ENCODE data around the gene RGS10.
"Not testable (repeated sequence)": the region's sequence is repeated elsewhere in the genome, so short reads cannot be mapped to it uniquely, and the experiment has no call there.

Gene RGS10

DNA sequence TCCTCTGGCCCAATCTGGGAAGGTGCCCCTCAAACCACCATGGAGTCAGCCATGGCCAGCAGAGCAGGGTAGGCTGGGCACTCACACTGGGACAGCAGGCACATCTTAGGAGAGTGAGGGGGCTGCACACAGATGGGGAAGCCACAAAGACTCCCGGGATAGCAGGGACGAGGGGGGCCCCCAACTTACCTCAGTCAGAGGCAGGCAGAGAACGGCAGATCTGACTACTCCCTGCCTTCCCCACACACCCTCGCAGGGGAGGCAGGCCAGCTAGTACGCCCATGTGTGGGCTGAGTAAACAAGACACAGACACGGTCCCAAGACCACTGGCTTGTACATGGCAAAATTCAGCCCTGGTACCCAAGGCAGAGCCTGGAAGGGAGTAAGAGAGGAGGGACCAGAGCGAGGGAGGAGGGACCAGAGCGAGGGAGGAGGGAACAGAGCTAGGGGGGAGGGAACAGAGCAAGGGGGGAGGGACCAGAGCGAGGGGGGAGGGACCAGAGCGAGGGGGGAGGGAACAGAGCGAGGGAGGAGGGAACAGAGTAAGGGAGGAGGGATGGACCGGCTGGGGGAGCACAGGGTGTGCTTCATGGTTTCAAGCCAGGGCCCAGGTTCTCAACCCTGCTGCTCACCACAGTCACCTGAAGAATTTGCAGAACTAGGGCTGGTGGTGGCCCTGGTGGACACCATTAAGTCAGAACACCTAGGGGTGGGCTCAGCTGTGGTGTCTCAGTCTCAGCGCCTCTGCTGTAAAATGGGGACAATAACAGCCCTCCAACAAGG lies 73.8 kb downstream of the RGS10 start:
- Mint-ChIP-seq H3K36me3 (ENCODE audit: low read depth) (no peaks in the 10 kb centered on the region), H3K9me3 (no peaks in the 10 kb centered on the region), H3K27ac (no peak overlapping the region), H3K27me3 (no peaks in the 10 kb centered on the region), H3K4me1 (ENCODE audit: low read depth) (peaks cover 11% of the 10 kb centered on the region), H3K4me3 (no peak overlapping the region)
- no peak for DNase-seq

DNA sequence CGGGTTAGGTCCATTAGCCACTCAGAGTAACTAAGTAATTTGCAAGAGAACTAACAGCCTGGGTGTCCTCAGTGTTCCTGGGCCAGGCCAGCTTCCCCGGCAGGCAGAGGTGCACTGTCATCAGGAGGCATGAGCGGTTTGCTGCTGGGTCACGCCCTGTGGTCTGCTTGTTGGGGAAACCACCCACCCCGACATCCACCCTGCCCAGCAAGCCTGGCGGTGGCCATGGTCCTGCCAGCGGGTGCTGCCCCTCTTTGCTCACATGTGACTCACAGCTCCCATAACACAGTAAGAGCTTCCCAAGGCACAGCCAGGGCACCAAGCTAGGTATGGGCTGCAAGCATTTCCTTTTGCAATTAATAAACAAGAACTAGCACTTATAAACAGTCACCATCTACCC lies 75.9 kb downstream of the RGS10 start:
- no peaks in the 10 kb centered on the region for H3K27me3 Mint-ChIP-seq
- peak; percentile 49 for DNase-seq
- H3K4me1 Mint-ChIP-seq (ENCODE audit: low read depth) = peaks cover 11% of the 10 kb centered on the region
- H3K27ac Mint-ChIP-seq = no peak overlapping the region
- peaks cover 2% of the 10 kb centered on the region for H3K9me3 Mint-ChIP-seq
- no peaks in the 10 kb centered on the region for H3K36me3 Mint-ChIP-seq (ENCODE audit: low read depth)
- H3K4me3 Mint-ChIP-seq = no peak overlapping the region

DNA sequence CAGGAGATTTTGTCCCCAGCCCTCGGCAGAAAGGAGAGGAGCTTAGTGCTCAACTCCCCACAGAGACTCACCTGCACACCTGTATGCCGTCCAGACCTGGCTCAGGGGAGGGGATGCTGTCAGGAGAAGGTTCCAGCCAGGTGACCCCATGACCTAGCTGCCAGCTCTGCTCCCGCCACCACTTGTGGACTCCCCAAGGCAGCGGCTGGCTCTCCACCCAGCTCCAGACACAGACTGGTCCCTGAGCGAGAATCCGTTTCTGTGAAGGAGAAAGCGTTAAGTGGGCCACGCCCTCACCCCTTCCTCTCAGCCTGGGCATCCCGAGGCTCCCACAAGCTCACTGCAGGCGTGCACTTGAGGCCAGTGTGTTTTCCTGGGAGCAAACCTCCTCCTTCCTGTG lies 76.4 kb downstream of the RGS10 start:
- Mint-ChIP-seq H3K36me3 (ENCODE audit: low read depth) (no peaks in the 10 kb centered on the region), H3K4me3 (no peak overlapping the region), H3K27ac (no peak overlapping the region), H3K4me1 (ENCODE audit: low read depth) (peaks cover 15% of the 10 kb centered on the region), H3K27me3 (no peaks in the 10 kb centered on the region), H3K9me3 (peaks cover 2% of the 10 kb centered on the region)
- no peak for DNase-seq

DNA sequence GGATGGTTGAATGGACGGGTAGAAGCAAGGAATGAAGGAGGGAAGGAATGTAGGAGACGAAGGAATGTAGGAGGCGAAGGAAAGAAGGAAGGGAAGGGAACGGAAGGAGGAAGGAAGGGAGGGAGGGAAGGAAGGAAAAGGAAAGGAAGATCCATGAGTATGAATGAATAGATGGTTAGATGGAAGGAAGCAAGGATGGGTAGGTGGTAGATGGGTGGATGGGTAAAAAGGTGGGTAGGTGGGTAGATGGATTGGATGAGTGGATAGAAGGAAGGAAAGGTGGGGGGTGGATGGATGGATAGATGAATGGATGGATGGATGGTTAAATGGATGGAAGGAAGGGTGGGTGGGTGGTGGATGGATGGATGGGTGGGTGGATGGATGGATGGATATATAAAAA lies 77.4 kb downstream of the RGS10 start:
- H3K27ac Mint-ChIP-seq = no peak overlapping the region
- no peak for DNase-seq
- H3K9me3 Mint-ChIP-seq = peaks cover 2% of the 10 kb centered on the region
- no peaks in the 10 kb centered on the region for H3K27me3 Mint-ChIP-seq
- peaks cover 18% of the 10 kb centered on the region for H3K4me1 Mint-ChIP-seq (ENCODE audit: low read depth)
- H3K36me3 Mint-ChIP-seq (ENCODE audit: low read depth) = no peaks in the 10 kb centered on the region
- H3K4me3 Mint-ChIP-seq = no peak overlapping the region

DNA sequence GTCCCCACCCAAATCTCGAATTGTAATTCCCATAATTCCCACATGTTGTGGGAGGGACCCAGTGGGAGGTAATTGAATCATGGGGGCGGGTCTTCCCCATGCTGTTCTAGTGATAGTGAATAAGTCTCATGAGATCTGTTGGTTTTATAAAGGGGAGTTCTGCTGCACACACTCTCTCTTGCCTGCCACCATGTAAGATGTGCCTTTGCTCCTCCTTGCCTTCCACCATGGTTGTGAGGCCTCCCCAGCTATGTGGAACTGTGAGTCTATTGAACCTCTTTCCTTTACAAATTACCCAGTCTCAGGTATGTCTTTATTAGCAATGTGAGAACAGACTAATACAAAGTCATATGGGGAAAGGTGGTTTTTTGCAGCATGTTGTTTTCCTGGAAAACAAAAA lies 79.3 kb downstream of the RGS10 start:
- not testable (repeated sequence) for H3K4me3 Mint-ChIP-seq; H3K36me3 Mint-ChIP-seq (ENCODE audit: low read depth); DNase-seq; H3K27me3 Mint-ChIP-seq; H3K27ac Mint-ChIP-seq; H3K9me3 Mint-ChIP-seq
- peaks cover 18% of the 10 kb centered on the region for H3K4me1 Mint-ChIP-seq (ENCODE audit: low read depth)

DNA sequence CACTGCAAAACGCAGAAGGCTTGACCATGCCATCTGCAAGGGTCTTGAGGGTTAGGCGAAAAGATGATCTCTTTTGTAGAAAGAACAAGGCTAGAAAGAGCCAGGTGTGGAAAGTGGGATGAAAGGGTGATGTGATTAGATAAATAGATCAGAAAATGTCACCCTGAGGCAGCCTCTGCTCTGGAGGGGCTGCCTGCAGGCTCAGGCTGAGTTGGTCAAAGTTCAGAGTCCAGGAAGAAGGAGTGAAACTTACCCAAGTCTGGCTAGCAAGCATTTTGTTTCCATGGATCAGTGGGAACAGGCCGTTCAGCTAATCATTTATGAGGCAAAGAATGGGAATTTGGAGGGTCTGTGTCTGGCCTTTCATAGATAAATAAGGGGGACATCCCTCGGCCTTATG lies 79.7 kb downstream of the RGS10 start:
- peaks cover 18% of the 10 kb centered on the region for H3K4me1 Mint-ChIP-seq (ENCODE audit: low read depth)
- no peak overlapping the region for H3K4me3 Mint-ChIP-seq
- H3K9me3 Mint-ChIP-seq = peaks cover 2% of the 10 kb centered on the region
- H3K27ac Mint-ChIP-seq = no peak overlapping the region
- no peaks in the 10 kb centered on the region for H3K27me3 Mint-ChIP-seq
- peaks cover 2% of the 10 kb centered on the region for H3K36me3 Mint-ChIP-seq (ENCODE audit: low read depth)
- no peak for DNase-seq

DNA sequence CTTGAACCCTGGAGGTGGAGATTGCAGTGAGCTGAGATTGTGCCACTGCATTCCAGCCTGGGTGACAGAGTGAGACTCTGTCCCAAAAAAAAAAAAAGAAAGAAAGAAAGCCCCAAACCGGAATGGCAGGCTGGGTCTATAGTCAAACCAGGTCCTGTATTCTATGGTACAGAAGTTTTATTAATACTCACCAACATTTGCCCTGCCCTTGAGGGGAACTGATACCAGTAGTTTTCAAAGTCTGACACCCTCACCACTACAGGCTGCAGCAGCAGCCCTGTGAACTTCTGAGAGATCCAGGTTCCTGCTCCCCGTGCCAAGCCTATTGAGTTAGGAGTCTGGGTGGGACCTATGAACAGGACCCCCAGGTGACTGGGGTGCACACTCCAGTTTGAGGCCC lies 80.6 kb downstream of the RGS10 start:
- no peak for DNase-seq
- Mint-ChIP-seq H3K36me3 (ENCODE audit: low read depth) (peaks cover 2% of the 10 kb centered on the region), H3K4me1 (ENCODE audit: low read depth) (peaks cover 17% of the 10 kb centered on the region), H3K27ac (no peak overlapping the region), H3K9me3 (peaks cover 2% of the 10 kb centered on the region), H3K27me3 (no peaks in the 10 kb centered on the region), H3K4me3 (no peak overlapping the region)

DNA sequence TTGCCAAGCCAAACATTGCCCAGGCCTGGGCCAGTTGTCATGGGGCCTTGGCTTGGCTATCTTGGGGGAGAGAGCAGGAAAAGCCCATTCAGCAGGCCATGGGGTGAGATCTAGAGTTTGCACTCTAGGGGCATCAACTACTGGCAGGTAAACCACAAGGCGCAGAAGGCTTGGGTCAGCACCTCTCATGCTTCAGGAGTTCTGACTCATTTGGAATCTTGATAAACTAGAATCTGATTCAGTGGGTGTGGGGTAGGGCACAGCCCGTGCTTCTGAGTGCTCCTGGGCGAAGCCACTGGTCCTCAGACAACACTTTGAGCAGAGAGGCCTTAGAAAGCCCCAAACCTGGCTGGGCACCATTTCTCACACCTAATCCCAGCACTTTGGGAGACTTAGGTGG lies 81.1 kb downstream of the RGS10 start:
- Mint-ChIP-seq H3K4me3 (no peak overlapping the region), H3K36me3 (ENCODE audit: low read depth) (peaks cover 2% of the 10 kb centered on the region), H3K9me3 (peaks cover 2% of the 10 kb centered on the region), H3K27ac (no peak overlapping the region), H3K27me3 (no peaks in the 10 kb centered on the region), H3K4me1 (ENCODE audit: low read depth) (peaks cover 12% of the 10 kb centered on the region)
- no peak for DNase-seq

DNA sequence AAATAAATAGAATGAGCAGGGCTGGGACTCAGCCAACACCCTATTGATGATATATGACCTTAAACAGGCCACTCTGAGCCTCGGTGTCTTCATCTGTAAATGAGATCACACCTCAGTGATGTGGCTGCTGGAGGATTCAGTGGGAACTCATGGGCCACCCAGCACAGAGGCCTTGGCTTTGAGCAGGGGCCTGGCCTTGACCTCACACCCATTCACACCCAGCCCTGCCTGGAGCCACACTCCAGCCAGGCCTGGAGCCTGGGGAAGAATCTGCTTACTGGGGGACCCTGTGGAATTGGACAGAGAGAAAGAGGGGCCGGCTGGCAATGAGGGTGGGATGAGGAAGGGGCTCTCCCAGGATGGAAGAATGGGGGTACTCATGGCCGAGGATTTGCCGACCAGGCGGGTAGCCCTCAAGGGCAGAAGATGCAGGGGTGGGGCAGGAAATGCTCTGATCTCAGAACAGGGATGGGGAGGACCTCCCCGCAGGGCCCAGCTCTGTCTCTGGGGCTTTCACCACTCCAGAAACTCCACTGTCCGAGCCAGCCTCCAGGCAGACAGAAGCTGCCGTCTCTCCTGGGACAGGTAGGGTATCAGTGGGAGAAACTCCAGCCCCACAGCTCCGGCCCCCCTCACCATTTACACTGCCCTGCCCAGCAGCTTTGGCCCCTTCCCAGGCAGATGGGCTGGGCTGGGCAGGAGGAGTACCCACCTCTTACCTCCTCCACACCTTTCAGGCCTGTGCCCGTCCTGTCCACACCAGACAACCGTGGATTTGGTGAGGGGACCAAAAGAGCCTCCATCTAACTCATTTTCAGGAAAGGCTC lies 81.9 kb downstream of the RGS10 start:
- Mint-ChIP-seq H3K4me1 (ENCODE audit: low read depth) (peaks cover 7% of the 10 kb centered on the region), H3K27me3 (no peaks in the 10 kb centered on the region), H3K9me3 (peaks cover 2% of the 10 kb centered on the region), H3K27ac (no peak overlapping the region), H3K4me3 (no peak overlapping the region), H3K36me3 (ENCODE audit: low read depth) (peaks cover 7% of the 10 kb centered on the region)
- DNase-seq = no peak

DNA sequence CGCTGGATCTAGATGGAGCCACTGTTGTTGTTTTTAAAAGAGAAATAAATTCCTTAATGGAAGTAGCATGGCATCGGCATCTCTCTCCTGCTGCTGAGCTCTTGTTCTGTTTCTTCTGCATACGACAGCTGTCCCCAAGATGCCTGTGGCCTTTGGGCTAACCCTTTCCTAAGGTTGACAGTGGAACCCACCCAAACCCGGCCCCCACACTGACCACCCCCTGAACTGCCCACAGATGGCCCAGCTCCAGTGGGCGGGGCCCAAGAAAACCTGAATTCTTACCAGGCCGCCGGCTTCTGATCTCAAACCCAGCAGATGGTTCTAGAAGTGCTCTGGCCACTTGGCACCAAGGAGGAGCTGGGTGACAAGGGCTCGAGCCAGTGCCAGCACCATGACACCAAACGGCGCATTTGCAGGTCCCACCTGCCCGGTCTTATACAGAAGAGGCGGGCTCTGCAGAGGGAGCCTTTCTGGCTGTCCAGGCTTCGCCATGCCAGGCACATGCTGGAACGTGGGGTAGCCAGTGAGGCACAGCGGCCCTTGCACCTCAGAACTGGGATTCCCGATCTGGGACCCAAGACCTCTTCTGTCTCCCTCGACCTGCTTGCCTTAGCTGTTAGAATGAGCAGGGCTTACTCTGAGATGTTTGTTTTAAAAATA lies 82.7 kb downstream of the RGS10 start:
- peaks cover 2% of the 10 kb centered on the region for H3K9me3 Mint-ChIP-seq
- no peak overlapping the region for H3K27ac Mint-ChIP-seq
- peaks cover 9% of the 10 kb centered on the region for H3K36me3 Mint-ChIP-seq (ENCODE audit: low read depth)
- DNase-seq = no peak
- H3K4me1 Mint-ChIP-seq (ENCODE audit: low read depth) = peaks cover 7% of the 10 kb centered on the region
- H3K4me3 Mint-ChIP-seq = no peak overlapping the region
- H3K27me3 Mint-ChIP-seq = no peaks in the 10 kb centered on the region

DNA sequence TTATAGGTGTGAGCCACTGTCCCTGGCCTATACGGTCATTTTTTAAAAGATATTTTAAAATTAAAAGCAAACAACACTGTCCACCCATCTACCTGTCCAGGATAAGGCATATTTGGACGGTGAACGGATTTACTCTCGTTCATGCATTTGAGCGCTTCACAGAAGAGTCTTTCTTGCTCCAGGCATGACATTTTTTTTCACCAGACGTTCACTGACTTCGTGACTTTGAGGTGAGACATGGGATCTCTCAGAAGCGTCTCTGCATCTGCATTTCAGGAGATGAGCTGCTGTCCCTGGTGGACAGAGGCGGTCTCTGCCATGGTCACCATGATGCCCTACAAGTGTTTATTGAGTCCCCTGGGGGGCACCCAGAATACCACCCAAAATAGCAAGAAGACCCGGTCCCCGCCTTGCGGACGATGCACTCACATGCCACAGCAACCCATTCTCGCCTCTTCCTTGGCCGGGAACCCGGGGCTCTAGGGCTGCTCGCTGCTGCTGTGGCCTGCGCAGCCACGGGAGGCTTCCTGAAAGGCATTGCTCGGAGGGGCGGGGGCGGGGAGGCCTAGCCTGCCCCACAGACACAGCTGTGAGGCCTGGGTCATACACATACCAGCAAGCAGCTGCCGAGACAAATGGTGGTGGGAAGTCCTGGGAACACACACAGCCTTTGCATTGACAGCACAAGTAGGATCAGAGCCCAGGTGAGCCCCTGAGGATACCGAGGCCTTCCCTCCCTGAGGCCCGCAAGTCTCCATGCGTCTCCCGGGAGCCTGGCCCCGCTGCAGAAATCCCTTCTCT lies 84.4 kb downstream of the RGS10 start:
- Mint-ChIP-seq H3K4me3 (no peak overlapping the region), H3K36me3 (ENCODE audit: low read depth) (peaks cover 15% of the 10 kb centered on the region), H3K27me3 (no peaks in the 10 kb centered on the region)

DNA sequence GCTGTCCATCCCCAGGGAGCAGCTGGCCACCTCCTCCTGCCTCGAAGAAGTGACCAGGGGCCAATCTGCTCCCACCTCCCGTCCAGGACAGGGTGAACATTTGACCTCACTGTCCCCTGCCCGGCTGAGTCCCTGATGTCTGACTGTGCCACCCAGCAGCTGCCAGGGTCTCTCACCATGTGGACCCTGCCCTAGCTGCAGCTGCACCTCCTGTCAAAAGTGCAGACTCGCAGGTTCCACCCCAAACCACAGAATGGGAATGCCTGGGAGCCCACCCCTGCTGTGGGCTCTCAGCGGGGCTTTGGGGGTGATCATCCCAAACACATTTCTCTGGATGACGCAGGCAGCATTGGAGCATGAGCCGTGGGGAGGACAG lies 86.1 kb downstream of the RGS10 start:
- H3K4me3 Mint-ChIP-seq = no peak overlapping the region
- peaks cover 7% of the 10 kb centered on the region for H3K4me1 Mint-ChIP-seq (ENCODE audit: low read depth)
- no peak overlapping the region for H3K27ac Mint-ChIP-seq
- no peak for DNase-seq
- no peaks in the 10 kb centered on the region for H3K9me3 Mint-ChIP-seq
- H3K36me3 Mint-ChIP-seq (ENCODE audit: low read depth) = peaks cover 17% of the 10 kb centered on the region
- H3K27me3 Mint-ChIP-seq = no peaks in the 10 kb centered on the region

More for the DNA sequence above, 84.4 kb downstream of the RGS10 start:
- no peak overlapping the region for H3K27ac Mint-ChIP-seq
- H3K4me1 Mint-ChIP-seq (ENCODE audit: low read depth) = peaks cover 7% of the 10 kb centered on the region
- DNase-seq = no peak
- peaks cover under 1% of the 10 kb centered on the region for H3K9me3 Mint-ChIP-seq

DNA sequence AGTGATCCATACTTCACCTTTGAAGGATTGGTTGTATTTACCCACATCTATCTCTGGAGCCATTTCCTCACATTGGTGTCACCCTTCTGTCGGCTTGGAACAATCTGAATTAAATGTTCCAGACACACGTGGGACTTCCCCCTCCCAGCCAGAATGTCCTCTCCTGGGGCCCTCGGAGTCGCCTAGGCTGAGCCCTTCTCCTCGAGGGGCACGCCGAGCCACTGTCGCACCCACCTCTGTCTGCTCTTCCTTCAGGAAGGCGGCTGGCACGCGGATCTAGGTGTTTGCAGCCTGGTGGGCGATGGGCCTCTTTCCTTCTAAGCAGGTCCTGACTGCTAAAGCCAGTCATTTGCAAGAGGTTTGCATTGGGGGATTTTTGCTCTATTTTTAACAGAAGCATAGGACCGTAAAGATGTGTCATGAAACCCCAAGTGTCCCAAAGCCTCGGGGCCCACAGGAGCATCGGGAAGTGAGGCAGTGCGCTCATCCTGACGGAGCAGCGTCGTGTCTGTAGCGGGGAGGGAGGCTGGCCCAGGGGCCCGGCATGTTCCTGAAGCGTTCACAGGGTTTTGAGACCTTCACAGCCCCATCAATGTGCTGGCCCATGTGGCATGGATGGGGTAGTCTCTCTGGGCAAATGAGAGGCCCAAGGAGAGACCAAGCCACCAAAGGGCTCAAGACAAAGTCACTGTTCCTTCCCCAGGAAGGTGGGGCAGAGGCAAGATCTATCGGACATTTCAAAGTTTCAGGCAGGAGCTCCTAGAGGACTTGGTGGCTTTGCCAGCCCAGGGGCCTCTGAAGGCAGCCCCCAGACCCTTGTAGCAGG lies 86.7 kb downstream of the RGS10 start:
- Mint-ChIP-seq H3K9me3 (no peaks in the 10 kb centered on the region), H3K36me3 (ENCODE audit: low read depth) (peaks cover 17% of the 10 kb centered on the region), H3K27ac (no peak overlapping the region), H3K4me3 (no peak overlapping the region), H3K4me1 (ENCODE audit: low read depth) (peaks cover 2% of the 10 kb centered on the region), H3K27me3 (no peaks in the 10 kb centered on the region)
- no peak for DNase-seq

Data from activated T-cell treated with anti-CD3 and anti-CD28 coated beads, Interleukin-2, amount 50 U/mL, for 24 hours (primary cell).